Natural killer cell (primary cell): ENCODE data around the gene BPIFB4. TPM values are rescaled to one million over a fixed set of nuclear protein-coding genes. Genes with fewer than 3 reads are reported as not detected.

Experiments used
- ATAC-seq, 3 donors: fragments of 150-1000 bp in 2 of 3; fragments of 200-7000 bp in 1 of 3; cut with Tn5 transposase; 1 replicate in 1 of 3; 2 replicates in 2 of 3; pipeline ENCODE4 v1.10.0; 2021; ENCODE audit warnings: mild to moderate bottlenecking in 2 of 3, moderate library complexity in 2 of 3
- DNase-seq, 2 donors: peaks; one replicate each; pipeline versions ENCODE4 v3.0.0 to v3.0.0-alpha.2; 2013 to 2021; ENCODE audit warnings: mixed read lengths in 1 of 2
- H3K27ac ChIP-seq: one replicate; pipeline ENCODE4 v1.5.1; 2013; ENCODE audit warnings: mild to moderate bottlenecking, low read length
- H3K27me3 ChIP-seq: one replicate; pipeline ENCODE4 v1.6.1; 2013; ENCODE audit warnings: low read length; ENCODE audit not compliant: control insufficient read depth, insufficient read depth
- H3K36me3 ChIP-seq: one replicate; pipeline ENCODE4 v1.6.1; 2013; ENCODE audit warnings: low read length; ENCODE audit not compliant: control insufficient read depth, insufficient read depth
- H3K4me1 ChIP-seq: one replicate; pipeline ENCODE4 v1.6.1; 2013; ENCODE audit warnings: low read length; ENCODE audit not compliant: control insufficient read depth, insufficient read depth
- H3K4me3 ChIP-seq: one replicate; pipeline ENCODE4 v1.5.1; 2013; ENCODE audit warnings: low read length
- H3K9me3 ChIP-seq: one replicate; pipeline ENCODE4 v1.6.1; 2013; ENCODE audit warnings: low read length; ENCODE audit not compliant: control insufficient read depth, insufficient read depth
- H3K27ac Mint-ChIP-seq, 2 donors: one replicate each; pipeline ENCODE4 v1.8.0; 2022; ENCODE audit warnings: mild to moderate bottlenecking in 2 of 2, mixed read lengths in 2 of 2, moderate library complexity in 1 of 2
- H3K27me3 Mint-ChIP-seq, 2 donors: one replicate each; pipeline ENCODE4 v1.8.0; 2022; ENCODE audit warnings: low read depth in 2 of 2, mixed read lengths in 2 of 2
- H3K36me3 Mint-ChIP-seq: one replicate; pipeline ENCODE4 v1.8.0; 2022; ENCODE audit warnings: mixed read lengths
- H3K4me1 Mint-ChIP-seq, 2 donors: one replicate each; pipeline ENCODE4 v1.8.0; 2022; ENCODE audit warnings: mixed read lengths in 2 of 2
- H3K4me3 Mint-ChIP-seq: one replicate; pipeline ENCODE4 v1.8.0; 2022; ENCODE audit warnings: mild to moderate bottlenecking, moderate library complexity, mixed read lengths
- H3K9me3 Mint-ChIP-seq, 2 donors: one replicate each; pipeline ENCODE4 v1.8.0; 2022; ENCODE audit warnings: mixed read lengths in 2 of 2
- CTCF ChIP-seq: fragments of 200-600 bp; IDR thresholded peaks from one replicate; pipeline ENCODE4 v1.8.0; 2022; ENCODE audit warnings: antibody characterized with exemption
- WGBS: methylation state at CpG from one replicate; pipeline ENCODE4 v1.1.7; 2013; ENCODE audit warnings: missing lambda C conversion rate; ENCODE audit not compliant: insufficient coverage; 5-methylcytosine and 5-hydroxymethylcytosine counted together
- intact Hi-C: fragments of 100-400 bp; cut with micrococcal nuclease; formaldehyde crosslinking; loops from one replicate; pipeline ENCODE4 v1.14.2; 2022
- total RNA-seq, 4 donors: library from RNA; stranded (reverse); fragments of 120-200 nt in 1 of 4; gene quantifications; one replicate each; pipeline versions ENCODE4 v1.2.3 to v1.2.4, GENCODE V29; 2013 to 2022

Gene BPIFB4
- total RNA-seq, 3 donors from 2014 or later (not counting 1 experiment from before 2014, with no cell fraction given), result not detected

DNA sequence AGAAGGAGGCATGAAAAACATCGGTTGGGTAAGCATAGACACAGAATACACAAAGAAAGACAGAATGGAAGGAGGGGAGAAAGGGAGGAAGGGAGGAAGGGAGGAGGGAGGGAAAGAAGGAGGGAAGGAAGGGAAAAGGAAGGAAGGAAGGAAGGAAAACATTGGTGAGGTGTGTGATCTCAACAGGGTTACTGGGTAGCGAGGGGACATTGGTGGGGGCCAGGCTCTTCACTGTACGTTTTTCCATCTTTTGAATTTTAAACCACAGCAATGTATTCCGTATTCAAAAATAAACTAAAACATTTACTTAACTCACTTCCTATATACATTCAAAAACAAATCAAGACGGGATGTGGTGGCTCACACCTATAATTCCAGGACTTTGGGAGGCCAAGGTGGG lies 67.9 kb downstream of the BPIFB4 start:
- no peaks in the 10 kb centered on the region for H3K36me3 Mint-ChIP-seq
- no peak overlapping the region for H3K27ac Mint-ChIP-seq
- intact Hi-C loops, result no loop called here
- no peak for DNase-seq
- H3K9me3 Mint-ChIP-seq, result no peaks in the 10 kb centered on the region
- Histone ChIP-seq H3K27ac (no peak overlapping the region), H3K9me3 (no peaks in the 10 kb centered on the region), H3K27me3 (peaks cover 3% of the 10 kb centered on the region), H3K4me3 (no peak overlapping the region), H3K36me3 (no peaks in the 10 kb centered on the region), H3K4me1 (no peaks in the 10 kb centered on the region)
- TF ChIP-seq CTCF, result no peak
- H3K4me3 Mint-ChIP-seq, result no peak overlapping the region
- 87% methylated on average over 5 of the region's 5 CpGs for WGBS
- H3K4me1 Mint-ChIP-seq, result no peaks in the 10 kb centered on the region
- peaks cover 18 to 50% of the 10 kb centered on the region in 2 donors for H3K27me3 Mint-ChIP-seq
- ATAC-seq, result no peak

- no peaks in the 10 kb centered on the region for H3K36me3 ChIP-seq
- ATAC-seq, result no peak
- no peaks in the 10 kb centered on the region for H3K9me3 ChIP-seq
- DNase-seq, result no peak
- H3K4me1 Mint-ChIP-seq, result no peaks in the 10 kb centered on the region
- TF ChIP-seq CTCF, result no peak
- H3K27me3 Mint-ChIP-seq, result peaks cover 16 to 51% of the 10 kb centered on the region in 2 donors
- no peak overlapping the region for H3K4me3 Mint-ChIP-seq
- no peak overlapping the region for H3K27ac Mint-ChIP-seq
- peaks cover 3% of the 10 kb centered on the region for H3K27me3 ChIP-seq
- H3K36me3 Mint-ChIP-seq, result no peaks in the 10 kb centered on the region
- no peaks in the 10 kb centered on the region for H3K4me1 ChIP-seq
- 88% methylated on average over 4 of the region's 4 CpGs for WGBS
- no peaks in the 10 kb centered on the region for H3K9me3 Mint-ChIP-seq
- intact Hi-C loops, result no loop called here
- no peak overlapping the region for H3K4me3 ChIP-seq
- no peak overlapping the region for H3K27ac ChIP-seq
These were observed 68.6 kb downstream of the BPIFB4 start for GRCh38 chr20:33148040-33148439.

GRCh38 chr20:33154252-33154651 lies 74.8 kb downstream of the BPIFB4 start:
- 87% methylated on average over 6 of the region's 6 CpGs for WGBS
- no peak overlapping the region for H3K27ac Mint-ChIP-seq
- no peaks in the 10 kb centered on the region for H3K4me1 Mint-ChIP-seq
- ATAC-seq (no peak), DNase-seq (no peak)
- intact Hi-C loops, result no loop called here
- no peak overlapping the region for H3K4me3 Mint-ChIP-seq
- Histone ChIP-seq H3K36me3 (no peaks in the 10 kb centered on the region), H3K9me3 (no peaks in the 10 kb centered on the region), H3K27me3 (no peaks in the 10 kb centered on the region), H3K27ac (no peak overlapping the region), H3K4me1 (no peaks in the 10 kb centered on the region), H3K4me3 (no peak overlapping the region)
- H3K9me3 Mint-ChIP-seq, result no peaks in the 10 kb centered on the region
- H3K27me3 Mint-ChIP-seq, result peaks cover 15 to 28% of the 10 kb centered on the region in 2 donors
- no peaks in the 10 kb centered on the region for H3K36me3 Mint-ChIP-seq
- no peak for TF ChIP-seq CTCF

- TF ChIP-seq CTCF, result no peak
- intact Hi-C loops, result no loop called here
These were observed 79.4 kb downstream of the BPIFB4 start for GRCh38 chr20:33158637-33159385.

More at GRCh38 chr20:33158637-33159385, 79.4 kb downstream of the BPIFB4 start:
- no peaks in the 10 kb centered on the region for H3K36me3 Mint-ChIP-seq
- H3K4me3 Mint-ChIP-seq, result no peak overlapping the region
- 79% methylated on average over 8 of the region's 9 CpGs for WGBS
- Histone ChIP-seq H3K36me3 (no peaks in the 10 kb centered on the region), H3K9me3 (no peaks in the 10 kb centered on the region), H3K27me3 (no peaks in the 10 kb centered on the region), H3K27ac (no peak overlapping the region), H3K4me1 (no peaks in the 10 kb centered on the region), H3K4me3 (no peak overlapping the region)
- no peak for DNase-seq
- H3K27ac Mint-ChIP-seq, result no peak overlapping the region
- H3K4me1 Mint-ChIP-seq, result no peaks in the 10 kb centered on the region
- ATAC-seq, result no peak
- peaks cover 7 to 10% of the 10 kb centered on the region in 2 donors for H3K27me3 Mint-ChIP-seq
- no peaks in the 10 kb centered on the region for H3K9me3 Mint-ChIP-seq
